Measurements from ENCODE around the gene GHRH. TPM values are rescaled to one million over a fixed set of nuclear protein-coding genes. Genes with fewer than 3 reads are reported as not detected.

GHRH gene, protein sequence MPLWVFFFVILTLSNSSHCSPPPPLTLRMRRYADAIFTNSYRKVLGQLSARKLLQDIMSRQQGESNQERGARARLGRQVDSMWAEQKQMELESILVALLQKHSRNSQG
- total RNA-seq = 0.75 TPM in 1 of 2 replicates, not detected in the other
- long read RNA-seq = 0 reads

DNA sequence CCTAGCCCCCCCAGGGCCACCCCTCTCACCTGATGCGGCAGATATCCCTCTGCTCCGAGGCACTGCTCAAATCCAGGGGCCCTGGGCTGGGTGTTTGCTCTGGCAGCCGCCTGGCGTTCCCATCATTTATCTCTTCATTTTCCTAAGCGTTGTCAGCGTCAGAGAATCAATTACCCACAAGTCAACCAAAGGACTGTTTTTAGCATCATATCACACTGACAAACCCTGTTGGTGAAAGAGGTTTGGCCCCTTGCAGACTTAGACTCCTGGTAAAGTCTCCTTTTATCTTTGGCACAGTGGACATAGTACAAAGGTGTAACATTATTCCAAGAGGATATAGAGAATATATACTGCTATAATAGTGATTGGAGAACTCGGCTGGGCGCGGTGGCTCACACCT, at the start of gene GHRH:
Gene GHRH (minus strand): TSS at position 101 of the 400 bp plus-strand sequence. CDS start 4,925 bp downstream, outside the sequence.
- TF ChIP-seq, protein P1, sequence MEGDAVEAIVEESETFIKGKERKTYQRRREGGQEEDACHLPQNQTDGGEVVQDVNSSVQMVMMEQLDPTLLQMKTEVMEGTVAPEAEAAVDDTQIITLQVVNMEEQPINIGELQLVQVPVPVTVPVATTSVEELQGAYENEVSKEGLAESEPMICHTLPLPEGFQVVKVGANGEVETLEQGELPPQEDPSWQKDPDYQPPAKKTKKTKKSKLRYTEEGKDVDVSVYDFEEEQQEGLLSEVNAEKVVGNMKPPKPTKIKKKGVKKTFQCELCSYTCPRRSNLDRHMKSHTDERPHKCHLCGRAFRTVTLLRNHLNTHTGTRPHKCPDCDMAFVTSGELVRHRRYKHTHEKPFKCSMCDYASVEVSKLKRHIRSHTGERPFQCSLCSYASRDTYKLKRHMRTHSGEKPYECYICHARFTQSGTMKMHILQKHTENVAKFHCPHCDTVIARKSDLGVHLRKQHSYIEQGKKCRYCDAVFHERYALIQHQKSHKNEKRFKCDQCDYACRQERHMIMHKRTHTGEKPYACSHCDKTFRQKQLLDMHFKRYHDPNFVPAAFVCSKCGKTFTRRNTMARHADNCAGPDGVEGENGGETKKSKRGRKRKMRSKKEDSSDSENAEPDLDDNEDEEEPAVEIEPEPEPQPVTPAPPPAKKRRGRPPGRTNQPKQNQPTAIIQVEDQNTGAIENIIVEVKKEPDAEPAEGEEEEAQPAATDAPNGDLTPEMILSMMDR (IDR thresholded peaks at IDR 0.05; ENCODE audit: unreplicated experiment) = no peak
- H3K4me1 Mint-ChIP-seq (ENCODE audit: low read depth) = peaks cover 32% of the 10 kb centered on the region
- H3K4me3 Mint-ChIP-seq (ENCODE audit: low read depth) = no peak within 1 kb of the TSS
- H3K27me3 Mint-ChIP-seq = peaks cover 7% of the 10 kb centered on the region
- no peaks in the 10 kb centered on the region for H3K36me3 Mint-ChIP-seq (ENCODE audit: insufficient read depth)
- no peaks in the 10 kb centered on the region for H3K9me3 Mint-ChIP-seq (ENCODE audit: low read depth)
- peak within 1 kb of the TSS; percentile 5 for H3K27ac Mint-ChIP-seq
- DNase-seq (ENCODE audit: low spot score, unreplicated experiment) = no peak

DNA sequence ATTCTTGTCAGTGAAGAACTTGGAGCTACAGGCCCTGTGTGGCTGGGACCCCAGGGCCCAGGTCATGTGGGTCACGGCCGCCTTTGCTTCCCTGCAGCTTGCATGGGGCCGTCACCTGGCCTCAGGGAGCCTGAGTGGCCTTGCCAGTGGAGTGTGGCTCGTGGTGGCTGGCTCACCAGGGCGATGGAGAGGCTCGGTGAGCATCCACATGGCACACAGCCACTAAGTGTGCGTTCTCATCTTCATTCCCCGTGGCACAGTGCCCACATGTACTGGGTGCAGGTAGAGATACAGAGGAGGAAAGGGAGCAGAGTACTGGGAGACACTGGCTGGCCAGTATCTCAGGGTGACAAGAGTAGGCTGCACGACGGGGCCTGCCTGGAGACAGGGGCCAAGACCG, 49.3 kb upstream of the GHRH start:
- H3K9me3 Mint-ChIP-seq (ENCODE audit: low read depth) = no peaks in the 10 kb centered on the region
- no peaks in the 10 kb centered on the region for H3K27me3 Mint-ChIP-seq
- H3K4me1 Mint-ChIP-seq (ENCODE audit: low read depth) = peaks cover 52% of the 10 kb centered on the region
- H3K27ac Mint-ChIP-seq = peak overlapping the region; percentile 87
- DNase-seq (ENCODE audit: low spot score, unreplicated experiment) = no peak
- TF ChIP-seq, protein P1 (IDR thresholded peaks at IDR 0.05; ENCODE audit: unreplicated experiment) = no peak
- H3K36me3 Mint-ChIP-seq (ENCODE audit: insufficient read depth) = peaks cover 13% of the 10 kb centered on the region
- H3K4me3 Mint-ChIP-seq (ENCODE audit: low read depth) = no peak overlapping the region

DNA sequence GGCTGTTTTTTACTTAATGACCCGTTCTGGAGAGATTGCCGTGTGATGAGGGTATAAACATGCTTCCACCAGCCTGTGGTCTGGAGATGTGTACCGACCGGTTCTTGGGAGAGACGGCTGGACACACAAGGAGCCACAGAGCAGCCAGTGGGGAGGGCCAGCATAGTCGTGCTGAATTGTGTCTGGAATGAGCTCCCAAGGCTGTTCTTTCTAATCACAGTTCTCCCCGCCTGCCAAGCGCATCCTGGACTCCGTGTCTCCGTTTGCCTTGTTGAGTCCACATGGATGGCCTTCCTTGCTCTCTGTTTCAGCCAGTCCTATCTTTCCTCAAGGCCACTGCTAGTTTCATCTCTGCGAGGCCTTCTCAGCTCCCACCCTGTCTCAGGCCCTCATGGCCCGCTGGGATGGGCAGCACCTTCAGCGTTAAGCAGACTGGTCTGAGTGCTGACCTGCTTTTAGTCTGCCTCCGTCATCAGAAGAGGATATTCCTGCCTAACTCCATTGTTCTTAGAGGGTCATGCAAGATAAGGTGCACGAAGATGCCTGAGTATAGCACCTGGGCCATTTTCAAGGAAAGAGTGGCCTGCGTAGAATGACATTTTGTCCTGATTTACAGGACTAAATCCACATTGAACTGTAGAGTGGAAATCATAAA, 48.4 kb upstream of the GHRH start:
- Mint-ChIP-seq H3K27ac (peak overlapping the region; percentile 87), H3K27me3 (no peaks in the 10 kb centered on the region), H3K36me3 (ENCODE audit: insufficient read depth) (peaks cover 11% of the 10 kb centered on the region), H3K4me1 (ENCODE audit: low read depth) (peaks cover 51% of the 10 kb centered on the region), H3K4me3 (ENCODE audit: low read depth) (peak overlapping the region; percentile 33), H3K9me3 (ENCODE audit: low read depth) (no peaks in the 10 kb centered on the region)
- no peak for DNase-seq (ENCODE audit: low spot score, unreplicated experiment)
- TF ChIP-seq, protein P1 (IDR thresholded peaks at IDR 0.05; ENCODE audit: unreplicated experiment) = no peak

DNA sequence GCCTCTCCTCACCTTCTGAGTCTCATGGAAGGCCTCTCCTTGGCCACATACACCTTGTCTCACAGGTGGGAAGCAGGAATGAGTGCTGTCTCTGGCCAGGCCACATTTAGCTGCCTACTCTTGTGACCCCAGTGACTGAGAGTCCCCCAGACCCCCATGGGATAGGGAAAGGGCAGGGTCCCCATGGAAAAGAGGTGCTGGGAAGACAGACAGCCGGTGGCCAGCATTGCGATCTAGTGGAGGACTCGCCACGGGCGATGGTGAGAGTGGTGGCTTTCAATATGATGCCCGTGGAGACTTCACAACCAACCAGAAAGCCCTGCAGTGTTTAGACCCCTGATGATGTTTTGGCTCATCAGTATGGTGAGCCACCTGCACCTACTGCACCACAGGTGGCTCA, 47.7 kb upstream of the GHRH start:
- H3K4me1 Mint-ChIP-seq (ENCODE audit: low read depth) = peaks cover 51% of the 10 kb centered on the region
- H3K36me3 Mint-ChIP-seq (ENCODE audit: insufficient read depth) = peaks cover 13% of the 10 kb centered on the region
- no peak for DNase-seq (ENCODE audit: low spot score, unreplicated experiment)
- H3K27me3 Mint-ChIP-seq = no peaks in the 10 kb centered on the region
- H3K9me3 Mint-ChIP-seq (ENCODE audit: low read depth) = no peaks in the 10 kb centered on the region
- peak overlapping the region; percentile 90 for H3K27ac Mint-ChIP-seq
- TF ChIP-seq, protein P1 (IDR thresholded peaks at IDR 0.05; ENCODE audit: unreplicated experiment) = no peak
- no peak overlapping the region for H3K4me3 Mint-ChIP-seq (ENCODE audit: low read depth)

DNA sequence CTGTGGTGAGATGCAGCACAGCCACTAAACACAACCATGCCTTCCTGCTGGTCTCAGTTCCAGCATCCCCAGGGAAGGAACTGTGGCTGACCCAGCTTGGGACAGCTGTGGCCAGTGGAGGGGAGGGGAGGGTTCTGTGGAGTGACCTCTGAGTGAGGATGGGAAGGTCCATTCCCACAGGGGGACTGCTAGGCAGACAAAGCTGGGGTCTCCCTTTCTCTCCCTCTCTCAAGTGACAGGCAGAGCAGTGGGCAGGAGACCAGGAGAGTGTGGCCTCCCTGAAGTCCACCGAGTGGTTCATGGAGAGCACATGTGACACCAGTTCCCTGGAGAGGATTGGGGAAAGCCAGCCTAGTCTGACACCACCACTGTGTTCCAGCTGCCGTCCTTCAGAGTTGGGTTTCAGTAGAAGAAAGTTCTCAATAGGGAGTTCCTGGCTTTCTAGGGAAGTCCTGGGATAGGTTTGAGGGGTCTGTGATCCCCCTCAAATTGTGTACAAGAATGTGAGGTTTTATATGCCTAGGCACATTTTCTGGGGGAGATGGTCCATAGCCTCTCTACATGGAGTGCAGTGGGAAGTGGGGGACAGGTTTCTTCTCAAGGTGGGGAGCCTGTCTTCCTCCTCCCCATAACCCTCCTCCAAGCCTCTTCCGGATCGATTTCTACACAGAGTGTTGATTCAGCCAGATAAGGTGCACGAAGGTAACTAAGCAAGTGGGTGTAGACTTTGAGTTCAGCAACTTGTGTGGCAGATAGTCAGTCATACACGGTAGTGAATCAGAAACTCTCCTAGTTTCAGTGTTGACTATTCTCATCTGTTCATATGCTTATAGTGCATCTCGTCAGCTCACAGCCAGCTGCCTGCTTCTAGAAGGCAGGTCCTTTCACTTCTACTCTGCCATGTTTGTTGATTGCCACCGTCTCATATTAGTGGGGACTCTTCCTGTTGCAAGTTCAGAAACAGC, 46.8 kb upstream of the GHRH start:
- H3K27ac Mint-ChIP-seq = peak overlapping the region; percentile 90
- no peaks in the 10 kb centered on the region for H3K9me3 Mint-ChIP-seq (ENCODE audit: low read depth)
- peak overlapping the region; percentile 35 for H3K4me3 Mint-ChIP-seq (ENCODE audit: low read depth)
- TF ChIP-seq, protein P1 (IDR thresholded peaks at IDR 0.05; ENCODE audit: unreplicated experiment) = no peak
- no peaks in the 10 kb centered on the region for H3K27me3 Mint-ChIP-seq
- peaks cover 16% of the 10 kb centered on the region for H3K36me3 Mint-ChIP-seq (ENCODE audit: insufficient read depth)
- H3K4me1 Mint-ChIP-seq (ENCODE audit: low read depth) = peaks cover 51% of the 10 kb centered on the region
- no peak for DNase-seq (ENCODE audit: low spot score, unreplicated experiment)

Data from progenitor cell of endocrine pancreas (in vitro differentiated cells).